ENCODE measurements around the gene TMEM269.

Gene TMEM269

GRCh38 chr1:42797979-42798378 lies 13.2 kb downstream of the TMEM269 start:
- H4K20me1 ChIP-seq (ENCODE audit: low read depth, low read length) = no peaks in the 10 kb centered on the region
- no peaks in the 10 kb centered on the region for H3K9me3 ChIP-seq (ENCODE audit: insufficient read depth, low read length)
- H3K27ac ChIP-seq (ENCODE audit: low read depth, low read length) = no peak overlapping the region
- H3K27me3 ChIP-seq (ENCODE audit: low read length) = no peaks in the 10 kb centered on the region
- TF ChIP-seq EZH2phosphoT487 (conservative IDR thresholded peaks at IDR 0.05; ENCODE audit: low read length) (no peak), CTCF (IDR thresholded peaks at IDR 0.05; ENCODE audit: insufficient read depth, low read length, poor library complexity, severe bottlenecking) (no peak)
- no peaks in the 10 kb centered on the region for H3F3A ChIP-seq (ENCODE audit: insufficient read depth)
- no peak overlapping the region for H3K4me2 ChIP-seq (ENCODE audit: low read depth, low read length, poor library complexity, severe bottlenecking)
- no peak overlapping the region for H3K4me3 ChIP-seq (ENCODE audit: insufficient read depth, low read length, poor library complexity, severe bottlenecking)
- H3K9ac ChIP-seq (ENCODE audit: low read length) = no peak overlapping the region
- no peaks in the 10 kb centered on the region for H3K79me2 ChIP-seq (ENCODE audit: insufficient read depth, low read length)
- no peaks in the 10 kb centered on the region for H3K9me2 ChIP-seq (replicated peaks; ENCODE audit: insufficient read depth, low read length)
- H2AFZ ChIP-seq (ENCODE audit: low read depth, low read length, severe bottlenecking) = no peak overlapping the region
- no peaks in the 10 kb centered on the region for H3K36me3 ChIP-seq (ENCODE audit: low read length)

- H3K79me2 ChIP-seq (ENCODE audit: insufficient read depth, low read length) = no peaks in the 10 kb centered on the region
- H3F3A ChIP-seq (ENCODE audit: insufficient read depth) = no peaks in the 10 kb centered on the region
- TF ChIP-seq EZH2phosphoT487 (conservative IDR thresholded peaks at IDR 0.05; ENCODE audit: low read length) = no peak
- TF ChIP-seq CTCF (IDR thresholded peaks at IDR 0.05; ENCODE audit: insufficient read depth, low read length, poor library complexity, severe bottlenecking) = no peak
- no peak overlapping the region for H3K4me3 ChIP-seq (ENCODE audit: insufficient read depth, low read length, poor library complexity, severe bottlenecking)
- no peak overlapping the region for H3K27ac ChIP-seq (ENCODE audit: low read depth, low read length)
- no peaks in the 10 kb centered on the region for H3K27me3 ChIP-seq (ENCODE audit: low read length)
- no peaks in the 10 kb centered on the region for H3K36me3 ChIP-seq (ENCODE audit: low read length)
- no peak overlapping the region for H3K9ac ChIP-seq (ENCODE audit: low read length)
- no peaks in the 10 kb centered on the region for H4K20me1 ChIP-seq (ENCODE audit: low read depth, low read length)
- H3K9me2 ChIP-seq (replicated peaks; ENCODE audit: insufficient read depth, low read length) = no peaks in the 10 kb centered on the region
- no peak overlapping the region for H3K4me2 ChIP-seq (ENCODE audit: low read depth, low read length, poor library complexity, severe bottlenecking)
- H2AFZ ChIP-seq (ENCODE audit: low read depth, low read length, severe bottlenecking) = no peak overlapping the region
- H3K9me3 ChIP-seq (ENCODE audit: insufficient read depth, low read length) = no peaks in the 10 kb centered on the region
Observed at GRCh38 chr1:42801832-42802473, 17.2 kb downstream of the TMEM269 start.

- Histone ChIP-seq H3K9me3 (ENCODE audit: insufficient read depth, low read length) (no peaks in the 10 kb centered on the region), H3K36me3 (ENCODE audit: low read length) (no peaks in the 10 kb centered on the region), H3K4me2 (ENCODE audit: low read depth, low read length, poor library complexity, severe bottlenecking) (no peak overlapping the region), H3K27me3 (ENCODE audit: low read length) (no peaks in the 10 kb centered on the region), H2AFZ (ENCODE audit: low read depth, low read length, severe bottlenecking) (no peak overlapping the region), H3K79me2 (ENCODE audit: insufficient read depth, low read length) (no peaks in the 10 kb centered on the region), H3K27ac (ENCODE audit: low read depth, low read length) (no peak overlapping the region), H3K9ac (ENCODE audit: low read length) (no peak overlapping the region), H3F3A (ENCODE audit: insufficient read depth) (no peaks in the 10 kb centered on the region), H3K4me3 (ENCODE audit: insufficient read depth, low read length, poor library complexity, severe bottlenecking) (no peak overlapping the region), H4K20me1 (ENCODE audit: low read depth, low read length) (no peaks in the 10 kb centered on the region), H3K9me2 (replicated peaks; ENCODE audit: insufficient read depth, low read length) (no peaks in the 10 kb centered on the region)
- TF ChIP-seq CTCF (IDR thresholded peaks at IDR 0.05; ENCODE audit: insufficient read depth, low read length, poor library complexity, severe bottlenecking) (no peak), EZH2phosphoT487 (conservative IDR thresholded peaks at IDR 0.05; ENCODE audit: low read length) (no peak)
Observed at GRCh38 chr1:42806171-42806570, 21.4 kb downstream of the TMEM269 start.
